LoVo (cell line): ENCODE results near the gene OR2T2.
"Not testable (repeated sequence)": the region's sequence is repeated elsewhere in the genome, so short reads cannot be mapped to it uniquely, and the experiment has no call there.

Experiments
- DNase-seq: peaks from one replicate; pipeline ENCODE4 v3.0.0-alpha.2; 2016; ENCODE audit warnings: low spot score

OR2T2 gene

DNA sequence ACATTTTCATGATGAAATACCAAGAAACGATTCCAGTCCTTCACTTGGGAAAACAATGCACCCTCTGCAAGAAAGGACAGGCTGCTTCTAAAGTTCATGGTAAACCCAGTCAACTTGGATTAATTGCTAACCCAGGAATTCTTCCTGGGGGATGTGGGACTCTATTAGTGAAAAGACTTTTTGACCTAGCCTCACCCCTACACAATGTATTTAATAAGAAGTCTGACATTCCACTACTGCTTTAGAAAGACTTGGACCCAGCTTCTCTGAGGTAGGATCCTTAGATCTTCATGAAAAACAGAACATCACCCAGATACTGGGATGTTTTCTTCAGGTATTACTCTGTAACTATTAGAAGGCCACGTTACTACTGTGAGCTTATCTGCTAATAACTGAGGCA, at the start of gene OR2T2:
OR2T2 (plus strand) TSS at position 239 of the 400 bp plus-strand sequence. CDS start 7,161 bp downstream, outside the sequence.
- DNase-seq = not testable (repeated sequence)

DNA sequence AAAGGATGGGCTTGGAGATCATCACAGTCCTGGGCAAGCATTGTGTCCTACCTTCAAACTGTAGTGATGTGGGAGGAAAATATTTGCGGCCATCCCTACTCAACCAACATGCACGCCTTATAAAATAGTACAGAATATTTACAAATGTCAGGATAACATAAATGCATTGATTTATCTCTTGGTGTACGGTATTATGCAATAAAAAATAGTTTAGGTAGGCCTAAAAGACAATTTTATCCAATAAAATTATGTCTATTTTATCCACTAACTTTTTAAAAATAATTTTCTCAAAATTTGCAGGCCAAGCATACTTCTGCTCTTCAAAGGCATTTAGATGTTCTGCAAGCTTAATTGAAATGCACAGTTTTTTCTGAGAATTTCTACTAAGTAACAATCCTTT, 42.7 kb upstream of the OR2T2 start, which contains the start of gene OR2T1:
OR2T1 (plus strand) TSS at position 301 of the 400 bp plus-strand sequence. CDS start 3,100 bp downstream, outside the sequence.
- DNase-seq = no peak

- DNase-seq = no peak
Measured at GRCh38 chr1:248404024-248404423, 41.4 kb upstream of the OR2T2 start.

DNA sequence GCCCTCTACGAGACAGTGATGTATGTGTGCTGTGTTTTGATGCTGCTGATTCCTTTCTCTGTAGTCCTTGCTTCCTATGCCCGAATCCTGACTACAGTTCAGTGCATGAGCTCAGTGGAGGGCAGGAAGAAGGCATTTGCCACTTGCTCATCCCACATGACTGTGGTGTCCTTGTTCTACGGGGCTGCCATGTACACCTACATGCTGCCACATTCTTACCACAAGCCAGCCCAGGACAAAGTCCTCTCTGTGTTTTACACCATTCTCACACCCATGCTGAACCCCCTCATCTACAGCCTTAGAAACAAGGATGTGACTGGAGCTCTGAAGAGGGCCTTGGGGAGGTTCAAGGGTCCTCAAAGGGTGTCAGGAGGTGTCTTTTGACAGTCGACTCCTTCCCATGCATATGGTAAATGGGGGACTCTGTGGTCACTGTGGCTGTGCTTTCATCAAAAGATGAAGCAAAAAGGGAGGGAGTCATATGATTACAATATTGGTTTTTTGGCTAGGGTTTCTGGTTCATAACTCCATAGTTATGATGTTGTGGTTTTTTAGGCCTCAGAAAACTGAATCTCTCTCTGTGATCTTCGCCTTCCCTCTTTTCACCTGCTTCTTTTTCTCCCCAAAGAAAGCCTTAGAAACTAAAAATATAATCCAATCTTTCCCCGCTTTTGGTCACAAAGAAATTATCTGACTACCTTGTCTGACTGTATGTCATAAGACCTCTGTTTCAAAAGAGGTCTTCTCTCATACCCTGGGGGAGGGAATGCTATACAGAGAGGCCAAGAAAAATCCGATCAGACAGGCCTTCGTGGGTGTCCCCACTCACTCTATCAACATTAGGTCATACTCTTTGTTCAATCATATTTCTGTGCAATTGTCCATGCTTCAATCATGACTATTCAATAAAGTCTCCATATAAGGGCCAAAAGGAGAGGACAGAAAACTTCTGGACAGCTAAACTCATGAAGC, 38.4 kb upstream of the OR2T2 start:
- DNase-seq = no peak

DNA sequence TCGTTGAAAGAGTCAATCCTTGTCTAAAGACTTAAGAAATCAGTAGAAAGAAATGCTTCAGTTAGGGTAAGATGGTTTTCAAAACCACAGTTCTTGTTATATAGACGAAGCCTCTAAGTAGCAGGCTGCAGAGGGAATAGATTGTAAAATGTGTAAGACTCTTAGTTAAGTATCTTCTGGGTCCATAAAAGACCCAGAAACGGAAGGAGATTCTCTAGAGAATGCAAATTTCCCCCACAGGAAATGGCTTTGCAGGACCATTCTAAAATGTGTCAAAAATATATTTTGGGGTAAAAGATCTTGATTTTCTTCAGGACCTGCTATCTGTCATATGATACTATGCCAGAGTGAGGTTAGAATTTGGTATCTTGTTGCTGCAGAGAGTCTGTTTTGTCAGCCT, 29.2 kb upstream of the OR2T2 start:
- DNase-seq = no peak

DNA sequence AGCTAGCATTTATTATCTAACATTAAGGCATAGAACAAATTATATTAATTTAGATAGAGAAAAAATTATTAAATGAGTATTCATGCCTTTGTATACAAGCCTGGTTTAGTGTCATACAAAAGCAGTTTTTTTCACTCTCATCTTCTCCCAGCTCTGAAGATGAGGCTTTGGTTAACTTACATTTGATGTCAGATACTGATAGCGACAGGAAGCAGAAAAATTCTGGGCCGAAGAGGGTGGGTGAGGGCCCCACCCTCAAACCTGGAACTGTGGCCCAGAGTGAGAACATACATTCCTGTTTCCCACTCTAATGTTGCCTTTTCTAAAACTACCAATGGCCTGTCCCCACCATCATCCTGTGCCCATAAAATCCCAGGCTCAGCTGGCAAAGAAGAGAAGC, 27.6 kb upstream of the OR2T2 start:
- no peak for DNase-seq

DNA sequence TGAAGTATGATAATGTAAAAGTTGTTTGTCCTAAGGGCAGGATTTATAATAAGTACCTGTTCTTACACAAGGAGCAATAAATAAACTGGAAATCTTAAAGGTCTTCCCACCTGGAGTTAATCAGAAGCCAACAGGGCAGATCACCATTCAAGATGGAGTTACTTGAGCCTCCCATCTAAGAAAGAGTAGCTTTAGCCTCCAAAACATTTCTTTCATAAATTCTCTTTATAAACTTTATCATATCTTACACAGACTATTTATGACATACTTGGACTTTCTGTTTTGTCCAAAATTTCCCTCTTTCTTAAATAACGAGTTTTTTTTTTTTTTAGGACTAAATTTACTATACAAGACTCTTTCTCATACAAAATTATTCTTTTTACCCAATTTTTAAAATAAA, 24.1 kb upstream of the OR2T2 start:
- DNase-seq = no peak

GRCh38 chr1:248427526-248428191, 17.8 kb upstream of the OR2T2 start:
- DNase-seq = not testable (repeated sequence)

DNA sequence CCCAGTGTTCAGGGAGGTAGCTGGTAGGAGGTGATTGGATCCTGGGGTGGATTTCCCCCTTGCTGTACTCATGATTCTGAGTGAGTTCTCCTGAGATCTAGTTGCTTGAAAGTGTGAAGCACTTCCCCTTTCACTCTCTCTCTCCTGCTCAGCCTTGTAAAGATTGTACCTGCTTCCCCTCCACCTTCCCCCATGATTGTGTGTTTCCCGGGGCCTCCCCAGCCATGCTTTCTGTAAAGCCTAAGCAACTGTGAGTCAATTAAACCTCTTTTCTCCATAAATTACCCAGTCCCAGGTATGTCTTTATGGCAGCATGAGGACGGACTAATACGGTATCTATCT, 17.3 kb upstream of the OR2T2 start:
- not testable (repeated sequence) for DNase-seq

GRCh38 chr1:248431683-248432082, 13.8 kb upstream of the OR2T2 start:
- not testable (repeated sequence) for DNase-seq

DNA sequence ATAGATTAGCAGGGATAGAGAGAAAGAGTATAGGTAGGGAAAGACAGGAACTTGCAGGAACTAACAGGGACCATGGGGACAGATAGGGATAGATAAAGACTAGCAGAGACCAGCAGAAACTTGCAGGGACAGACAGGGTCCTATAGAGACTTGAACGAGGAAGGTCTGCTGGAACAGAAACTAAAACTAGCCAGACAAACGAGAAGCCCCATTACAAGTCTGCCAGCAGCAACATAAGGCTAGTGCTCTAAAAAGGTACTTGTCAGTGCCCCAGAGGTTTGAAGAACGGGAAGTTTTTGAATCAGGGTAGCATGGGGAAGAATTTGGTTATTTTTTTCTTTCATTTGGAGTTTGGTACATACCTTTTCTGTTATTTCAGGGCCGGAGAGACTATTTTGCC, 13.2 kb upstream of the OR2T2 start:
- DNase-seq = not testable (repeated sequence)

- DNase-seq = not testable (repeated sequence)
Measured at GRCh38 chr1:248433811-248434415, 11.5 kb upstream of the OR2T2 start.

DNA sequence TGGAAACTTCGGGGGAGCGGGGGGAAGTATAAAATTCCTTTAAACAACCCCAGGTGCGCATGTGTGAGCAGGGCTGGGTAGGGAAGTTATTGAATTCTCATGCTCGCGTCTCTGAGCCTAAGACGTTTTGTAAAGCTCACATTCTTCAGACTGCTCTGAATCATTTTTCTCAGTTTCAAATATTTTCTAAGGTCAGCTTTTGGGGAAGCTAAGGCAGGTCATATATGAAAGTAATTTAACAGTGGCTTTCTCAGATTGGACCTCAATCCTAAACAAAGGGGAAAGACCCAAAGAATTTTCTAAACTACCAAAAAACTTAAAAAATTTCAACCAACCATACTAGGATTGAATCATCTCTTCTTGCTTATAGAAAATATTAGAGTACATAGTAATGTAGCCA, 10.5 kb upstream of the OR2T2 start:
- DNase-seq = not testable (repeated sequence)

DNA sequence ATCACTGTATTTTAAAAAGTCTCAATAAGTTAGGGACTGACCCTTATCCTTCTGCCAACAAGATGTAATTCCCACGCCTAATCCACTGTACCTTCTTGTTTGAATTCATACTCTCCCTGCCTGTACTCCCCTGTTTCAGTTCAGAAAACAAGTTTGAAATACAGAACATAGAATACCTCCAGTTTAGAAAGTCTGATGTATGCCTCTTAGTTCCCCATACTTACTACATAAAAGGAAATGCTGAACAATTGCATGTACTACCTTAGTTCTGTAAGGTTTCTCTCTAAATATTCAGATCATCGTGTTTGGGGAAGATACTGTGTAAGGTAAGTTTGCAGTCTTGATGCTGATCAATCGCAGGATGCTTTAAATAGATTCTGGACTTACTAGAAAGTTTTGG, 9.1 kb upstream of the OR2T2 start:
- not testable (repeated sequence) for DNase-seq

GRCh38 chr1:248438668-248439067, 6.8 kb upstream of the OR2T2 start:
- DNase-seq = not testable (repeated sequence)

- not testable (repeated sequence) for DNase-seq
Measured at GRCh38 chr1:248439283-248439682, 6.2 kb upstream of the OR2T2 start.

- not testable (repeated sequence) for DNase-seq
Measured at GRCh38 chr1:248442500-248443277, 2.7 kb upstream of the OR2T2 start.

DNA sequence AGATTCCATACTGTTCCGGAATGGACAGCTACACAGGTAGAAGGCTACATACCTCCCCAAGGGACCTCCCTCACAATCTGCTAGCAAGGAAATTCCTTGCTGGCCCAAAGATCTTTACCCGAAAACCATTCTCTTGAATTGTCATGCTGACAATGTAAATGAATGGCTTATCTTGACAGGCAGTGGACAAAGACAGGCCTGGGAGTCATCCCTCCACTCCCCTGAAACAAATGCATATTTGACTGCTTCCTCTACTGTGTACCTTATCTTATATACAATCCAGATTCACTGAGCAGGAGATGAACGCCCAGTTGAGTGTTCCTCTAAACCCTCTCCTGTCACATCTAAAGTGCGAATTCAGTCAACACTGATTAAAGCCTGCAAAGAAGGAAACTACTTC, 834 bp upstream of the OR2T2 start:
- DNase-seq = not testable (repeated sequence)

GRCh38 chr1:248448409-248449074, 3.1 kb downstream of the OR2T2 start:
- not testable (repeated sequence) for DNase-seq

- DNase-seq = not testable (repeated sequence)
Measured at GRCh38 chr1:248449821-248450465, 4.5 kb downstream of the OR2T2 start.
